ENCODE results near the gene DPYSL5.

DNA sequence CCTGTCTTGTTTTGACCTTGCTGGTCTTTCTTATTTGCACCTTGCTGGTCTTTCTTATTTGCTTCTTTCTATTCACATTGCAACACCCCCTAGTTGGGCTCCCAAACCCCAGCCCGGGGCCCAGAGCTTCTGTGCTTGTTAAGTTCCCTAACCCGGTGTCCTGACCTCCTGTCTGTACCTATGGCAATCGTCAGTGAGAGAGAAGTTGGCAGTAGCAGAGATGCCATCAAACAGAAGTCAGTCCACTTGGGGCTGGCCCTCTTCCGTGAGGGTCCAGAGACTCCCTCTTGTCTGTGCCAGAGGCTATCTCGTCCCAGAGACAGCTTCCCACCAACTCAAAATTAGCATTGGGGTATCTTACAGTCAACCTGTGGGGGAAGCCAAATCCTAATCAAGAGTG lies 55.7 kb downstream of the DPYSL5 start:
- no peak for TF ChIP-seq POLR2A (conservative IDR thresholded peaks at IDR 0.05)
- TF ChIP-seq, protein P1, sequence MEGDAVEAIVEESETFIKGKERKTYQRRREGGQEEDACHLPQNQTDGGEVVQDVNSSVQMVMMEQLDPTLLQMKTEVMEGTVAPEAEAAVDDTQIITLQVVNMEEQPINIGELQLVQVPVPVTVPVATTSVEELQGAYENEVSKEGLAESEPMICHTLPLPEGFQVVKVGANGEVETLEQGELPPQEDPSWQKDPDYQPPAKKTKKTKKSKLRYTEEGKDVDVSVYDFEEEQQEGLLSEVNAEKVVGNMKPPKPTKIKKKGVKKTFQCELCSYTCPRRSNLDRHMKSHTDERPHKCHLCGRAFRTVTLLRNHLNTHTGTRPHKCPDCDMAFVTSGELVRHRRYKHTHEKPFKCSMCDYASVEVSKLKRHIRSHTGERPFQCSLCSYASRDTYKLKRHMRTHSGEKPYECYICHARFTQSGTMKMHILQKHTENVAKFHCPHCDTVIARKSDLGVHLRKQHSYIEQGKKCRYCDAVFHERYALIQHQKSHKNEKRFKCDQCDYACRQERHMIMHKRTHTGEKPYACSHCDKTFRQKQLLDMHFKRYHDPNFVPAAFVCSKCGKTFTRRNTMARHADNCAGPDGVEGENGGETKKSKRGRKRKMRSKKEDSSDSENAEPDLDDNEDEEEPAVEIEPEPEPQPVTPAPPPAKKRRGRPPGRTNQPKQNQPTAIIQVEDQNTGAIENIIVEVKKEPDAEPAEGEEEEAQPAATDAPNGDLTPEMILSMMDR (IDR thresholded peaks at IDR 0.05 in 2 of 3, conservative IDR thresholded peaks at IDR 0.05 in 1 of 3; ENCODE audit: insufficient read depth in 2 of 3, low read depth in 1 of 3, low read length in 3 of 3): no peak
- no peak for TF ChIP-seq TOE1 (IDR thresholded peaks at IDR 0.05; ENCODE audit: borderline replicate concordance)
- no peak for TF ChIP-seq TOE1 (CRISPR knock-in tag; IDR thresholded peaks at IDR 0.05; ENCODE audit: borderline replicate concordance, low read depth)

Measured in K562 (cell line).